A673 (cell line): ENCODE data around the gene SLC12A7.

Experiments
- EZH2 ChIP-seq: fragments of 200-600 bp; sonication (generic); IDR thresholded peaks from 2 replicates; pipeline ENCODE4 v1.6.1; 2017; ENCODE audit warnings: borderline replicate concordance, low read depth, mild to moderate bottlenecking, mixed read lengths, antibody characterized with exemption, low read length; ENCODE audit not compliant: poor library complexity, severe bottlenecking
- TF ChIP-seq, protein P1 (sequence below): fragments of 300-800, 200-600 bp; sonication (generic); conservative IDR thresholded peaks from 2 replicates; pipeline ENCODE4 v1.5.1; 2017; ENCODE audit warnings: low read depth, mild to moderate bottlenecking, antibody characterized with exemption, low read length, moderate library complexity, mixed read lengths

- TF ChIP-seq, protein P1, sequence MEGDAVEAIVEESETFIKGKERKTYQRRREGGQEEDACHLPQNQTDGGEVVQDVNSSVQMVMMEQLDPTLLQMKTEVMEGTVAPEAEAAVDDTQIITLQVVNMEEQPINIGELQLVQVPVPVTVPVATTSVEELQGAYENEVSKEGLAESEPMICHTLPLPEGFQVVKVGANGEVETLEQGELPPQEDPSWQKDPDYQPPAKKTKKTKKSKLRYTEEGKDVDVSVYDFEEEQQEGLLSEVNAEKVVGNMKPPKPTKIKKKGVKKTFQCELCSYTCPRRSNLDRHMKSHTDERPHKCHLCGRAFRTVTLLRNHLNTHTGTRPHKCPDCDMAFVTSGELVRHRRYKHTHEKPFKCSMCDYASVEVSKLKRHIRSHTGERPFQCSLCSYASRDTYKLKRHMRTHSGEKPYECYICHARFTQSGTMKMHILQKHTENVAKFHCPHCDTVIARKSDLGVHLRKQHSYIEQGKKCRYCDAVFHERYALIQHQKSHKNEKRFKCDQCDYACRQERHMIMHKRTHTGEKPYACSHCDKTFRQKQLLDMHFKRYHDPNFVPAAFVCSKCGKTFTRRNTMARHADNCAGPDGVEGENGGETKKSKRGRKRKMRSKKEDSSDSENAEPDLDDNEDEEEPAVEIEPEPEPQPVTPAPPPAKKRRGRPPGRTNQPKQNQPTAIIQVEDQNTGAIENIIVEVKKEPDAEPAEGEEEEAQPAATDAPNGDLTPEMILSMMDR = no peak
- TF ChIP-seq EZH2 = no peak
Measured at GRCh38 chr5:1134478-1134877, 22.6 kb upstream of the SLC12A7 start.
